GM18526 (cell line): ENCODE measurements around the gene UNK.
A peak's percentile ranks its signal among the peaks of the same experiment; 100 is the strongest.

Experiments used
- POLR2A ChIP-seq: IDR thresholded peaks from 3 replicates; pipeline ENCODE4 v1.6.1; 2011; ENCODE audit not compliant: insufficient read length; ENCODE audit errors: extremely low read depth

The UNK gene

GRCh38 chr17:75777296-75777922 lies 7.2 kb upstream of the UNK start:
- TF ChIP-seq POLR2A, result no peak

GRCh38 chr17:75778861-75779249 lies 5.8 kb upstream of the UNK start:
- no peak for TF ChIP-seq POLR2A

- TF ChIP-seq POLR2A, result peak; percentile 100
Observed at GRCh38 chr17:75779250-75779986, 5.2 kb upstream of the UNK start.

- no peak for TF ChIP-seq POLR2A
Observed at GRCh38 chr17:75779987-75780889, 4.4 kb upstream of the UNK start.

- TF ChIP-seq POLR2A, result no peak
Observed at GRCh38 chr17:75783069-75783783, 1.4 kb upstream of the UNK start.

GRCh38 chr17:75783803-75784472 lies 668 bp upstream of the UNK start:
- no peak for TF ChIP-seq POLR2A

GRCh38 chr17:75785016-75785890 lies 647 bp downstream of the UNK start:
- TF ChIP-seq POLR2A, result peak; percentile 91

- TF ChIP-seq POLR2A, result no peak
Observed at GRCh38 chr17:75791254-75791653, 6.6 kb downstream of the UNK start.

- TF ChIP-seq POLR2A, result no peak
Observed at GRCh38 chr17:75793460-75793859, 8.9 kb downstream of the UNK start.

- no peak for TF ChIP-seq POLR2A
Observed at GRCh38 chr17:75795820-75796607, 11.4 kb downstream of the UNK start.

- TF ChIP-seq POLR2A, result no peak
Observed at GRCh38 chr17:75799402-75799801, 14.8 kb downstream of the UNK start.

GRCh38 chr17:75803883-75804282 lies 19.3 kb downstream of the UNK start:
- TF ChIP-seq POLR2A, result no peak
